C4-2B (cell line): ENCODE measurements around the gene BCORL1.

Source experiments
- CTCF ChIP-seq: fragments of 450-650 bp; conservative IDR thresholded peaks from 2 replicates; pipeline ENCODE4 v1.5.1; 2017; ENCODE audit warnings: mild to moderate bottlenecking
- ZFX ChIP-seq: fragments of 450-650 bp; IDR thresholded peaks from 2 replicates; pipeline ENCODE4 v1.6.1; 2017

- TF ChIP-seq CTCF (no peak), ZFX (no peak)
Observed at GRCh38 chrX:129963729-129964128, 18.7 kb upstream of the BCORL1 start.
